ENCODE measurements around the gene MINDY2. TPM values are rescaled to one million over a fixed set of nuclear protein-coding genes. Genes with fewer than 3 reads are reported as not detected.
"Not testable (repeated sequence)": the region's sequence is repeated elsewhere in the genome, so short reads cannot be mapped to it uniquely, and the experiment has no call there.

The MINDY2 gene
- total and polyA plus RNA-seq, 5 donors from 2014 or later: 7.9 to 15.9 (median 13.1) TPM

DNA sequence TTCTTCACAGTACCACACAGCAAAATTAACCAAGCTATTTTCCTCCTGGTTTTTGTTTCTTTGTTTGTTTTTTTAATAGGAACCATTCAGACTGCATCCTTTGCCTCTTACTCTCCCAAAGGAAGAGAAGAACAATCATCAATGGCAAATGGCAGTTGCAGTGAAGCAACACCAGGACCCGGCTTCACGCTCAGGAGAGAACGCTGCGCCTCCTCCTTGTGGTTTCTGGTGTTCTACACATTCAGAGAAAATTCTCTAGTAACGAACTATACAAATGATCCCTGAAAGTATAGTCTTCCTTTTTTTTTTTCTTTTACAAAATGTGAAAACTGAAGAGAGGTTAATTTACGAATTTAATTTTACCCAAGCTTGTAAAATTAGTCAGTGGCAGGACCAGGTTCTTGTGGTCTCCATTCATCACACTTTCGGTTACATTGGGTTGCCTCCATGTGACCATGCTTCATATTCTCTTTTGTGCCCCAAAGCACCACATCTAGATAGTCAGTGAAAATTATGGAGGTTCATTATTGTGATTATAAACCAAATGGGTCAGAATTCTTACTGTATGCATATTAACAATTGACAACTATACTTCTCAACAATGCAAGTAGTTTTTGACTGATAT is 10.6 kb upstream of the MINDY2 start:
- Histone ChIP-seq H3K4me1 (ENCODE audit: control insufficient read depth, insufficient read depth, low read length, poor library complexity, severe bottlenecking) (no peaks in the 10 kb centered on the region), H3K4me3 (ENCODE audit: low read depth, low read length) (no peak overlapping the region), H3K36me3 (ENCODE audit: control insufficient read depth, insufficient read depth, low read length) (no peaks in the 10 kb centered on the region), H3K27ac (ENCODE audit: insufficient read depth, low read length, poor library complexity, severe bottlenecking) (no peak overlapping the region), H3K27me3 (ENCODE audit: control insufficient read depth, insufficient read depth, low read length) (peaks cover 2% of the 10 kb centered on the region), H3K9me3 (ENCODE audit: control insufficient read depth in 2 of 2, low read length in 2 of 2) (peaks cover 9 to 11% of the 10 kb centered on the region in 2 experiments)
- Mint-ChIP-seq H3K9me3 (peaks cover 0 to 10% (median 1%) of the 10 kb centered on the region in 7 donors), H3K4me3 (no peak overlapping the region), H3K36me3 (no peaks in the 10 kb centered on the region), H3K27ac (no peak overlapping the region), H3K27me3 (no peaks in the 10 kb centered on the region), H3K4me1 (peaks cover 0 to 6% (median 0%) of the 10 kb centered on the region in 4 donors)
- no peak for DNase-seq
- ATAC-seq (ENCODE audit: low read depth in 2 of 2): no peak

DNA sequence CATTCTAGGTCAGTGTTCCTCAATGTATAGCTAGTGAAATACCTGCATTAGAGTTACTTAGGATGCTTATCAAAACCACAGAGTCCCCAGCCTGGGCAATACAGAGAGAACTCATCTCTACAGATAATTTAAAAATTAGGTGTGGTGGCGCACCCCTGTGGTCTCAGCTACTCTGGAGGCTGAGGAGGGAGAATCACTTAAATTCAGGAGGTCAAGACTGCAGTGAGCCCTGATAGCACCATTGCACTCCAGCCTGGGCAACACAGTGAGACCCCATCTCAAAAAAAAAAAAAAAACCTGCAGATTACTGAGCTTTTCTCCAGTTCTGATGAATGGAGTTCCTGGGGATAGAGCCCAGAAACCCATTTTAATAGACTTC is 10.1 kb upstream of the MINDY2 start:
- Histone ChIP-seq H3K27ac (ENCODE audit: insufficient read depth, low read length, poor library complexity, severe bottlenecking) (no peak overlapping the region), H3K9me3 (ENCODE audit: control insufficient read depth in 2 of 2, low read length in 2 of 2) (peaks cover 9 to 11% of the 10 kb centered on the region in 2 experiments), H3K36me3 (ENCODE audit: control insufficient read depth, insufficient read depth, low read length) (no peaks in the 10 kb centered on the region), H3K27me3 (ENCODE audit: control insufficient read depth, insufficient read depth, low read length) (peaks cover 2% of the 10 kb centered on the region), H3K4me1 (ENCODE audit: control insufficient read depth, insufficient read depth, low read length, poor library complexity, severe bottlenecking) (no peaks in the 10 kb centered on the region), H3K4me3 (ENCODE audit: low read depth, low read length) (no peak overlapping the region)
- Mint-ChIP-seq H3K36me3 (no peaks in the 10 kb centered on the region), H3K4me3 (no peak overlapping the region), H3K9me3 (peaks cover 0 to 10% (median 1%) of the 10 kb centered on the region in 7 donors), H3K27ac (no peak overlapping the region), H3K4me1 (peaks cover 0 to 6% (median 0%) of the 10 kb centered on the region in 4 donors), H3K27me3 (no peaks in the 10 kb centered on the region)
- DNase-seq (peak in 2 of 3 donors; percentile 24 to 62), ATAC-seq (ENCODE audit: low read depth in 2 of 2) (peak in 1 of 2 donors; percentile 46)

GRCh38 chr15:58762285-58762684 is 8.8 kb upstream of the MINDY2 start:
- Mint-ChIP-seq H3K4me1 (peaks cover 0 to 6% (median 0%) of the 10 kb centered on the region in 4 donors), H3K27ac (peak overlapping the region in 1 of 3 donors; percentile 0), H3K36me3 (no peaks in the 10 kb centered on the region), H3K4me3 (no peak overlapping the region), H3K9me3 (peaks cover 0 to 10% (median 1%) of the 10 kb centered on the region in 7 donors), H3K27me3 (no peaks in the 10 kb centered on the region)
- Histone ChIP-seq H3K4me1 (ENCODE audit: control insufficient read depth, insufficient read depth, low read length, poor library complexity, severe bottlenecking) (no peaks in the 10 kb centered on the region), H3K4me3 (ENCODE audit: low read depth, low read length) (no peak overlapping the region), H3K36me3 (ENCODE audit: control insufficient read depth, insufficient read depth, low read length) (no peaks in the 10 kb centered on the region), H3K9me3 (ENCODE audit: control insufficient read depth in 2 of 2, low read length in 2 of 2) (peaks cover 9 to 11% of the 10 kb centered on the region in 2 experiments), H3K27ac (ENCODE audit: insufficient read depth, low read length, poor library complexity, severe bottlenecking) (no peak overlapping the region), H3K27me3 (ENCODE audit: control insufficient read depth, insufficient read depth, low read length) (peaks cover 2% of the 10 kb centered on the region)
- DNase-seq (no peak), ATAC-seq (ENCODE audit: low read depth in 2 of 2) (no peak)

DNA sequence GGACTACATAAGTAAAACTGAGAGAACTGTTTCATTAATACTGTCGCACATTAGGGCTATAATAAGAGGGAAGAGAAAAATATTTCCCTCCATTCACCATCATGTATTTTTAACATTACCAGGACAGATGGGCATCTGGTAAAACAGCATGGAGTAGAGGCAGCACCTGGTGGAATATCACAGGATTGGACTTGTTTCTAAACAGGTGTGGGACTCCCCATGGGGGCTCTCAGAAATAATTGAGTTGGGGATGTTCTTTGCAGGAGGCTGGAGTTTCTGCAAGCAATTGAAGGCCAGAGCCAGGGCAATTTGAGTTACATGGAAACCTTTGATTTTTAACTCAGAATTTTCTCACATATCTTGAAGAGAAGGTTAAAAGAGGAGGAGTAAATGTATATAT is 8.4 kb upstream of the MINDY2 start:
- Mint-ChIP-seq H3K4me1 (peaks cover 0 to 6% (median 0%) of the 10 kb centered on the region in 4 donors), H3K36me3 (no peaks in the 10 kb centered on the region), H3K27me3 (no peaks in the 10 kb centered on the region), H3K4me3 (no peak overlapping the region), H3K9me3 (peaks cover 0 to 10% (median 1%) of the 10 kb centered on the region in 7 donors), H3K27ac (no peak overlapping the region)
- no peak overlapping the region for H3K27ac ChIP-seq (ENCODE audit: insufficient read depth, low read length, poor library complexity, severe bottlenecking)
- H3K9me3 ChIP-seq (ENCODE audit: control insufficient read depth in 2 of 2, low read length in 2 of 2): peaks cover 9 to 11% of the 10 kb centered on the region in 2 experiments
- H3K36me3 ChIP-seq (ENCODE audit: control insufficient read depth, insufficient read depth, low read length): no peaks in the 10 kb centered on the region
- H3K27me3 ChIP-seq (ENCODE audit: control insufficient read depth, insufficient read depth, low read length): peaks cover 2% of the 10 kb centered on the region
- ATAC-seq (ENCODE audit: low read depth in 2 of 2): no peak
- no peak for DNase-seq
- no peak overlapping the region for H3K4me3 ChIP-seq (ENCODE audit: low read depth, low read length)
- H3K4me1 ChIP-seq (ENCODE audit: control insufficient read depth, insufficient read depth, low read length, poor library complexity, severe bottlenecking): no peaks in the 10 kb centered on the region

DNA sequence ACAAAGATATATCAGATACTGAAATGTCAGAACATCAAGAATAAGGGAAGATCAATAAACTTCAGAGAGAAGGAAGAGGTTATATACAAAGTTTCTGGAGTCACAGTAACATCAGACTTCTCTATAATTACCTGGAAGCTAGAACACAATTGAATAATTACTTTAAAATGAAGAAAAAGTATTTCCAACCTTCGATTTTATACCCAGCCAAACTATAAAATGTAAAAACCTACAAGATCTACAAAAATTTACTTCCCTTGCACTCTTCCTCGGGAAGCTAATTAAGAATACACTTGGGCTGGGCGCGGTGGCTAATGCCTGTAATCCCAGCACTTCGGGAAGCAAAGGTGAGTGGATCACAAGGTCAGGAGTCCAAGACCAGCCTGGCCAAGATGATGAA is 6.6 kb upstream of the MINDY2 start:
- Mint-ChIP-seq H3K9me3 (peaks cover 0 to 12% (median 1%) of the 10 kb centered on the region in 7 donors), H3K4me1 (peaks cover 0 to 7% (median 3%) of the 10 kb centered on the region in 4 donors), H3K36me3 (no peaks in the 10 kb centered on the region), H3K27ac (no peak overlapping the region), H3K4me3 (no peak overlapping the region), H3K27me3 (no peaks in the 10 kb centered on the region)
- H3K4me1 ChIP-seq (ENCODE audit: control insufficient read depth, insufficient read depth, low read length, poor library complexity, severe bottlenecking): no peaks in the 10 kb centered on the region
- H3K9me3 ChIP-seq (ENCODE audit: control insufficient read depth in 2 of 2, low read length in 2 of 2): peaks cover 9 to 11% of the 10 kb centered on the region in 2 experiments
- no peak for DNase-seq
- H3K36me3 ChIP-seq (ENCODE audit: control insufficient read depth, insufficient read depth, low read length): no peaks in the 10 kb centered on the region
- no peaks in the 10 kb centered on the region for H3K27me3 ChIP-seq (ENCODE audit: control insufficient read depth, insufficient read depth, low read length)
- no peak overlapping the region for H3K27ac ChIP-seq (ENCODE audit: insufficient read depth, low read length, poor library complexity, severe bottlenecking)
- H3K4me3 ChIP-seq (ENCODE audit: low read depth, low read length): no peak overlapping the region
- ATAC-seq (ENCODE audit: low read depth in 2 of 2): no peak

GRCh38 chr15:58766290-58766689 is 4.8 kb upstream of the MINDY2 start:
- Histone ChIP-seq H3K36me3 (ENCODE audit: control insufficient read depth, insufficient read depth, low read length) (no peaks in the 10 kb centered on the region), H3K27ac (ENCODE audit: insufficient read depth, low read length, poor library complexity, severe bottlenecking) (no peak overlapping the region), H3K9me3 (ENCODE audit: control insufficient read depth in 2 of 2, low read length in 2 of 2) (peaks cover 9 to 11% of the 10 kb centered on the region in 2 experiments), H3K4me1 (ENCODE audit: control insufficient read depth, insufficient read depth, low read length, poor library complexity, severe bottlenecking) (peaks cover 9% of the 10 kb centered on the region), H3K4me3 (ENCODE audit: low read depth, low read length) (no peak overlapping the region), H3K27me3 (ENCODE audit: control insufficient read depth, insufficient read depth, low read length) (no peaks in the 10 kb centered on the region)
- DNase-seq: no peak
- Mint-ChIP-seq H3K4me1 (peaks cover 2 to 14% (median 8%) of the 10 kb centered on the region in 4 donors), H3K4me3 (peak overlapping the region in 1 of 4 donors; percentile 22), H3K27me3 (no peaks in the 10 kb centered on the region), H3K9me3 (peaks cover 0 to 12% (median 1%) of the 10 kb centered on the region in 7 donors), H3K36me3 (no peaks in the 10 kb centered on the region), H3K27ac (peak overlapping the region in 1 of 3 donors; percentile 80)
- ATAC-seq (ENCODE audit: low read depth in 2 of 2): no peak

- not testable (repeated sequence) for H3K36me3 ChIP-seq (ENCODE audit: control insufficient read depth, insufficient read depth, low read length); ATAC-seq (ENCODE audit: low read depth in 2 of 2); H3K27me3 Mint-ChIP-seq; H3K27me3 ChIP-seq (ENCODE audit: control insufficient read depth, insufficient read depth, low read length); H3K9me3 Mint-ChIP-seq; H3K4me3 ChIP-seq (ENCODE audit: low read depth, low read length); H3K36me3 Mint-ChIP-seq; H3K27ac ChIP-seq (ENCODE audit: insufficient read depth, low read length, poor library complexity, severe bottlenecking)
- peaks cover 9 to 11% of the 10 kb centered on the region in 2 experiments for H3K9me3 ChIP-seq (ENCODE audit: control insufficient read depth in 2 of 2, low read length in 2 of 2)
- peak overlapping the region in 3 of 4 donors; percentile 9 to 75 (median 24) for H3K4me3 Mint-ChIP-seq
- peaks cover 26% of the 10 kb centered on the region for H3K4me1 ChIP-seq (ENCODE audit: control insufficient read depth, insufficient read depth, low read length, poor library complexity, severe bottlenecking)
- H3K4me1 Mint-ChIP-seq: peaks cover 6 to 14% (median 8%) of the 10 kb centered on the region in 4 donors
- peak overlapping the region in 2 of 3 donors; percentile 3 to 77 for H3K27ac Mint-ChIP-seq
- DNase-seq: peak in 2 of 3 donors; percentile 36 to 65
These were observed 2.5 kb upstream of the MINDY2 start for GRCh38 chr15:58768601-58769004.

- Histone ChIP-seq H3K27me3 (ENCODE audit: control insufficient read depth, insufficient read depth, low read length) (no peaks in the 10 kb centered on the region), H3K27ac (ENCODE audit: insufficient read depth, low read length, poor library complexity, severe bottlenecking) (peak overlapping the region; percentile 87), H3K4me3 (ENCODE audit: low read depth, low read length) (peak overlapping the region; percentile 77), H3K36me3 (ENCODE audit: control insufficient read depth, insufficient read depth, low read length) (no peaks in the 10 kb centered on the region), H3K4me1 (ENCODE audit: control insufficient read depth, insufficient read depth, low read length, poor library complexity, severe bottlenecking) (peaks cover 45% of the 10 kb centered on the region), H3K9me3 (ENCODE audit: control insufficient read depth in 2 of 2, low read length in 2 of 2) (no peaks in the 10 kb centered on the region)
- Mint-ChIP-seq H3K4me1 (peaks cover 6 to 14% (median 8%) of the 10 kb centered on the region in 4 donors), H3K27ac (peak overlapping the region in 2 of 3 donors; percentile 94 to 97), H3K36me3 (no peaks in the 10 kb centered on the region), H3K4me3 (no peak overlapping the region), H3K9me3 (peaks cover 0 to 3% (median 0%) of the 10 kb centered on the region in 7 donors), H3K27me3 (peaks cover 4% of the 10 kb centered on the region)
- DNase-seq (peak in 1 of 3 donors; percentile 69), ATAC-seq (ENCODE audit: low read depth in 2 of 2) (peak; percentile 6 to 18)
These were observed 614 bp upstream of the MINDY2 start for GRCh38 chr15:58770519-58770856.
